WTC11 (cell line): ENCODE results near the gene KCND3. TPM values are rescaled to one million over a fixed set of nuclear protein-coding genes. Genes with fewer than 3 reads are reported as not detected.

ENCODE experiments used
- ATAC-seq: fragments of 200-7000 bp; cut with Tn5 transposase; 2 replicates; pipeline ENCODE4 v1.10.0; 2021; ENCODE audit warnings: mild to moderate bottlenecking, moderate library complexity
- CTCF ChIA-PET: fragments of 300-600 bp; sonication (Branson Sonifier 250); formaldehyde crosslinking; loops from one replicate; lab custom pipeline; 2021; ENCODE audit warnings: antibody characterized with exemption; lab: Charles Lee
- POLR2A ChIA-PET: fragments of 350-600 bp; sonication (Branson Sonifier 250); formaldehyde crosslinking; loops from one replicate; lab custom pipeline; 2021; ENCODE audit warnings: antibody characterized with exemption; lab: Charles Lee
- DNase-seq: peaks from one replicate; pipeline ENCODE4 v3.0.0; 2021; ENCODE audit warnings: low spot score
- H3K27ac Mint-ChIP-seq: 2 replicates; pipeline ENCODE4 v1.8.0; 2021; ENCODE audit warnings: mixed read lengths
- H3K27me3 Mint-ChIP-seq: 2 replicates; pipeline ENCODE4 v1.8.0; 2021; ENCODE audit warnings: low read depth, mild to moderate bottlenecking, moderate library complexity, mixed read lengths
- H3K36me3 Mint-ChIP-seq: 2 replicates; pipeline ENCODE4 v1.8.0; 2021; ENCODE audit warnings: mixed read lengths
- H3K4me1 Mint-ChIP-seq: 2 replicates; pipeline ENCODE4 v1.8.0; 2022; ENCODE audit warnings: mixed read lengths
- H3K4me3 Mint-ChIP-seq: 2 replicates; pipeline ENCODE4 v1.8.0; 2021; ENCODE audit warnings: mild to moderate bottlenecking, moderate library complexity, mixed read lengths
- H3K9me3 Mint-ChIP-seq: 2 replicates; pipeline ENCODE4 v1.8.0; 2021; ENCODE audit warnings: mixed read lengths
- AFF4 ChIP-seq: sonication (generic); formaldehyde crosslinking; IDR thresholded peaks from 2 replicates; pipeline ENCODE4 v1.8.1; 2023; ENCODE audit warnings: mild to moderate bottlenecking, missing genetic modification reagents, borderline replicate concordance
- ATF2 ChIP-seq: sonication (generic); formaldehyde crosslinking; IDR thresholded peaks from 2 replicates; pipeline ENCODE4 v1.8.1; 2022; ENCODE audit warnings: low read depth, missing genetic modification reagents, borderline replicate concordance
- CREB1 ChIP-seq: sonication (generic); formaldehyde crosslinking; IDR thresholded peaks from 2 replicates; pipeline ENCODE4 v1.8.0; 2023; ENCODE audit warnings: mild to moderate bottlenecking, missing genetic modification reagents
- ESRRA ChIP-seq: sonication (generic); formaldehyde crosslinking; IDR thresholded peaks from 2 replicates; pipeline ENCODE4 v1.8.1; 2022; ENCODE audit warnings: mild to moderate bottlenecking, missing genetic modification reagents, borderline replicate concordance
- ETV6 ChIP-seq: sonication (generic); formaldehyde crosslinking; IDR thresholded peaks from 2 replicates; pipeline ENCODE4 v1.8.1; 2022; ENCODE audit warnings: mild to moderate bottlenecking, missing genetic modification reagents
- HMGA2 ChIP-seq: fragments of 250-450 bp; sonication (Bioruptor Pico); IDR thresholded peaks from 2 replicates; pipeline ENCODE4 v1.4.0; 2021; ENCODE audit warnings: mild to moderate bottlenecking, moderate library complexity
- HMGXB4 ChIP-seq: sonication (generic); formaldehyde crosslinking; IDR thresholded peaks from 2 replicates; pipeline ENCODE4 v1.8.1; 2023; ENCODE audit warnings: mild to moderate bottlenecking, moderate library complexity, missing genetic modification reagents
- IRF1 ChIP-seq: sonication (generic); formaldehyde crosslinking; IDR thresholded peaks from 2 replicates; pipeline ENCODE4 v1.8.0; 2023; ENCODE audit warnings: missing genetic modification reagents
- PRDM15 ChIP-seq: sonication (generic); formaldehyde crosslinking; IDR thresholded peaks from 2 replicates; pipeline ENCODE4 v1.8.0; 2022; ENCODE audit warnings: missing genetic modification reagents
- PRRX2 ChIP-seq: fragments of 250-450 bp; sonication (Bioruptor Pico); IDR thresholded peaks from 2 replicates; pipeline ENCODE4 v1.8.0; 2021; ENCODE audit warnings: mild to moderate bottlenecking
- SP1 ChIP-seq: sonication (generic); formaldehyde crosslinking; conservative IDR thresholded peaks from 2 replicates; pipeline ENCODE4 v1.8.1; 2022; ENCODE audit warnings: missing genetic modification reagents
- ZNF121 ChIP-seq: sonication (generic); formaldehyde crosslinking; IDR thresholded peaks from 2 replicates; pipeline ENCODE4 v1.8.0; 2023; ENCODE audit warnings: missing genetic modification reagents
- ZNF263 ChIP-seq: sonication (generic); formaldehyde crosslinking; IDR thresholded peaks from 2 replicates; pipeline ENCODE4 v1.8.1; 2022; ENCODE audit warnings: low read depth, mild to moderate bottlenecking, moderate library complexity, missing genetic modification reagents
- ZNF532 ChIP-seq: fragments of 250-450 bp; sonication (Bioruptor Pico); IDR thresholded peaks from 2 replicates; pipeline ENCODE4 v1.9.0; 2021; ENCODE audit warnings: mild to moderate bottlenecking, borderline replicate concordance
- ZNF671 ChIP-seq: fragments of 250-450 bp; sonication (Bioruptor Pico); IDR thresholded peaks from 2 replicates; pipeline ENCODE4 v1.8.0; 2021; ENCODE audit warnings: mild to moderate bottlenecking
- ZSCAN18 ChIP-seq: fragments of 250-450 bp; sonication (Bioruptor Pico); IDR thresholded peaks from 2 replicates; pipeline ENCODE4 v2.1.2; 2022; ENCODE audit warnings: mild to moderate bottlenecking, moderate library complexity
- total RNA-seq: library from RNA; stranded (reverse); gene quantifications from 3 replicates; pipeline ENCODE4 v1.2.3, GENCODE V29; 2021

Gene KCND3
- total RNA-seq, 1 experiment from 2014 or later, result 0.35 TPM

GRCh38 chr1:111870181-111870580 lies 119.3 kb downstream of the KCND3 start:
- no peaks in the 10 kb centered on the region for H3K4me1 Mint-ChIP-seq
- no peaks in the 10 kb centered on the region for H3K9me3 Mint-ChIP-seq
- no peak for TF ChIP-seq IRF1 (CRISPR knock-in tag)
- no peak for TF ChIP-seq SP1
- no peak for TF ChIP-seq ESRRA (CRISPR knock-in tag)
- TF ChIP-seq ZNF671 (CRISPR knock-in tag), result no peak
- no peak for TF ChIP-seq ZNF532 (CRISPR knock-in tag)
- TF ChIP-seq PRDM15 (CRISPR knock-in tag), result no peak
- no peaks in the 10 kb centered on the region for H3K36me3 Mint-ChIP-seq
- DNase-seq, result no peak
- ChIA-PET CTCF (no interaction called here), POLR2A (no interaction called here)
- no peaks in the 10 kb centered on the region for H3K27me3 Mint-ChIP-seq
- no peak for ATAC-seq
- no peak overlapping the region for H3K4me3 Mint-ChIP-seq
- no peak overlapping the region for H3K27ac Mint-ChIP-seq

- Mint-ChIP-seq H3K27ac (no peak overlapping the region), H3K4me3 (no peak overlapping the region), H3K9me3 (no peaks in the 10 kb centered on the region), H3K27me3 (no peaks in the 10 kb centered on the region), H3K36me3 (no peaks in the 10 kb centered on the region), H3K4me1 (no peaks in the 10 kb centered on the region; the same call in 1 of the 2 replicates)
- CTCF ChIA-PET, result no interaction called here
- POLR2A ChIA-PET, result no interaction called here
- DNase-seq, result no peak
- no peak for ATAC-seq
- TF ChIP-seq ZNF263 (CRISPR knock-in tag) (no peak), ZSCAN18 (CRISPR knock-in tag) (no peak), AFF4 (CRISPR knock-in tag) (no peak), CREB1 (no peak), ETV6 (CRISPR knock-in tag) (no peak), HMGA2 (CRISPR knock-in tag) (no peak), SP1 (no peak), PRRX2 (CRISPR knock-in tag) (no peak), ZNF121 (no peak), HMGXB4 (CRISPR knock-in tag) (no peak), ATF2 (CRISPR knock-in tag) (no peak)
These were observed 121.5 kb downstream of the KCND3 start for GRCh38 chr1:111867868-111868440.
